SJSA1 (cell line): Measurements from ENCODE around the gene MCEE. TPM values are rescaled to one million over a fixed set of nuclear protein-coding genes. Genes with fewer than 3 reads are reported as not detected.
"Not testable (repeated sequence)": the region's sequence is repeated elsewhere in the genome, so short reads cannot be mapped to it uniquely, and the experiment has no call there.

Experiments used
- DNase-seq, 2 experiments: peaks; one replicate each; pipeline ENCODE4 v3.0.0-alpha.2; 2015 to 2020; ENCODE audit warnings: low spot score in 2 of 2, low read depth in 1 of 2
- H3K27ac ChIP-seq: fragments of 250-450 bp; sonication (Bioruptor Pico); 2 replicates; pipeline ENCODE4 v1.5.1; 2020; ENCODE audit warnings: mild to moderate bottlenecking, moderate library complexity
- H3K27me3 ChIP-seq: fragments of 250-450 bp; sonication (Bioruptor Pico); replicated peaks from 2 replicates; pipeline ENCODE4 v1.5.1; 2020; ENCODE audit warnings: mild to moderate bottlenecking, moderate library complexity
- H3K36me3 ChIP-seq: fragments of 250-450 bp; sonication (Bioruptor Pico); 2 replicates; pipeline ENCODE4 v1.5.1; 2020; ENCODE audit warnings: mild to moderate bottlenecking
- H3K4me1 ChIP-seq: fragments of 250-450 bp; sonication (Bioruptor Pico); replicated peaks from 2 replicates; pipeline ENCODE4 v1.6.1; 2021; ENCODE audit warnings: mild to moderate bottlenecking
- H3K4me3 ChIP-seq: fragments of 250-450 bp; sonication (Bioruptor Pico); 2 replicates; pipeline ENCODE4 v1.5.1; 2020; ENCODE audit warnings: mild to moderate bottlenecking
- H3K9me3 ChIP-seq: fragments of 250-450 bp; sonication (Bioruptor Pico); replicated peaks from 2 replicates; pipeline ENCODE4 v1.5.1; 2020; ENCODE audit warnings: mild to moderate bottlenecking
- total RNA-seq: library from RNA; depleted of rRNA; stranded (reverse); fragments of >200 nt; shearing (Covaris generic); gene quantifications from 2 replicates; pipeline ENCODE4 v1.2.3, GENCODE V29; 2014

Gene MCEE
- total RNA-seq, 1 experiment from 2014 or later = 9.6 TPM

GRCh38 chr2:71117063-71117462 lies 13.0 kb downstream of the MCEE start:
- Histone ChIP-seq H3K36me3 (peaks cover 13% of the 10 kb centered on the region), H3K27me3 (no peaks in the 10 kb centered on the region), H3K4me3 (no peak overlapping the region), H3K9me3 (no peaks in the 10 kb centered on the region), H3K4me1 (no peaks in the 10 kb centered on the region), H3K27ac (no peak overlapping the region)
- DNase-seq = no peak

GRCh38 chr2:71113843-71114242 lies 16.2 kb downstream of the MCEE start:
- Histone ChIP-seq H3K9me3 (no peaks in the 10 kb centered on the region), H3K36me3 (peaks cover 8% of the 10 kb centered on the region), H3K27ac (no peak overlapping the region), H3K4me1 (no peaks in the 10 kb centered on the region), H3K4me3 (no peak overlapping the region), H3K27me3 (no peaks in the 10 kb centered on the region)
- DNase-seq = no peak

- Histone ChIP-seq H3K4me1 (no peaks in the 10 kb centered on the region), H3K27ac (no peak overlapping the region), H3K4me3 (no peak overlapping the region), H3K27me3 (no peaks in the 10 kb centered on the region), H3K36me3 (peaks cover 4% of the 10 kb centered on the region; the same call in 1 of the 2 replicates), H3K9me3 (no peaks in the 10 kb centered on the region)
- no peak for DNase-seq
Measured at GRCh38 chr2:71108091-71108490, 21.9 kb downstream of the MCEE start.

- not testable (repeated sequence) for H3K36me3 ChIP-seq, H3K27me3 ChIP-seq, H3K4me3 ChIP-seq
Measured at GRCh38 chr2:71106463-71106862, 23.6 kb downstream of the MCEE start.

GRCh38 chr2:71103809-71104208 lies 26.2 kb downstream of the MCEE start:
- H3K9me3 ChIP-seq = no peaks in the 10 kb centered on the region
- H3K27me3 ChIP-seq = no peaks in the 10 kb centered on the region
- H3K36me3 ChIP-seq = no peaks in the 10 kb centered on the region
- H3K4me3 ChIP-seq = no peak overlapping the region
- H3K27ac ChIP-seq = no peak overlapping the region
- DNase-seq = no peak
- 0 out of 2 replicates have a peak, but pooled peaks cover 3% of the 10 kb centered on the region for H3K4me1 ChIP-seq

More at GRCh38 chr2:71106463-71106862, 23.6 kb downstream of the MCEE start:
- not testable (repeated sequence) for H3K4me1 ChIP-seq, DNase-seq, H3K27ac ChIP-seq, H3K9me3 ChIP-seq

- Histone ChIP-seq H3K9me3 (no peaks in the 10 kb centered on the region), H3K4me3 (no peak overlapping the region), H3K27me3 (no peaks in the 10 kb centered on the region), H3K4me1 (0 out of 2 replicates have a peak, but pooled peaks cover 3% of the 10 kb centered on the region), H3K27ac (no peak overlapping the region), H3K36me3 (no peaks in the 10 kb centered on the region)
- no peak for DNase-seq
Measured at GRCh38 chr2:71102981-71103681, 26.9 kb downstream of the MCEE start.

GRCh38 chr2:71101656-71102055 lies 28.4 kb downstream of the MCEE start:
- Histone ChIP-seq H3K4me3 (no peak overlapping the region), H3K36me3 (no peaks in the 10 kb centered on the region), H3K27me3 (peaks cover 2% of the 10 kb centered on the region; the same call in 1 of the 2 replicates), H3K9me3 (no peaks in the 10 kb centered on the region), H3K4me1 (0 out of 2 replicates have a peak, but pooled peaks cover 3% of the 10 kb centered on the region), H3K27ac (no peak overlapping the region)
- DNase-seq = peak in 1 of 2 experiments; percentile 4

GRCh38 chr2:71100195-71100964 lies 29.6 kb downstream of the MCEE start:
- Histone ChIP-seq H3K9me3 (no peaks in the 10 kb centered on the region), H3K4me1 (0 out of 2 replicates have a peak, but pooled peaks cover 3% of the 10 kb centered on the region), H3K4me3 (no peak overlapping the region), H3K27ac (no peak overlapping the region), H3K36me3 (no peaks in the 10 kb centered on the region), H3K27me3 (peaks cover 4% of the 10 kb centered on the region; the same call in 1 of the 2 replicates)
- DNase-seq = peak; percentile 27 to 63

GRCh38 chr2:71092491-71093260 lies 37.4 kb downstream of the MCEE start:
- DNase-seq, H3K27ac ChIP-seq, H3K4me3 ChIP-seq, H3K4me1 ChIP-seq, H3K9me3 ChIP-seq, H3K36me3 ChIP-seq: not testable (repeated sequence)
- H3K27me3 ChIP-seq = peaks cover 15% of the 10 kb centered on the region

GRCh38 chr2:71091808-71092207 lies 38.2 kb downstream of the MCEE start:
- not testable (repeated sequence) for H3K27ac ChIP-seq, DNase-seq, H3K4me1 ChIP-seq, H3K36me3 ChIP-seq, H3K9me3 ChIP-seq, H3K4me3 ChIP-seq
- H3K27me3 ChIP-seq = peaks cover 14% of the 10 kb centered on the region

GRCh38 chr2:71089475-71089874 lies 40.6 kb downstream of the MCEE start:
- H3K9me3 ChIP-seq, H3K36me3 ChIP-seq, H3K27ac ChIP-seq, H3K4me1 ChIP-seq, DNase-seq, H3K27me3 ChIP-seq, H3K4me3 ChIP-seq: not testable (repeated sequence)

- not testable (repeated sequence) for H3K27me3 ChIP-seq, DNase-seq, H3K4me3 ChIP-seq, H3K9me3 ChIP-seq, H3K36me3 ChIP-seq, H3K4me1 ChIP-seq, H3K27ac ChIP-seq
Measured at GRCh38 chr2:71085325-71086003, 44.6 kb downstream of the MCEE start.

GRCh38 chr2:71083752-71084312 lies 46.2 kb downstream of the MCEE start:
- not testable (repeated sequence) for H3K9me3 ChIP-seq, H3K27me3 ChIP-seq, DNase-seq, H3K4me3 ChIP-seq, H3K36me3 ChIP-seq, H3K4me1 ChIP-seq, H3K27ac ChIP-seq
